Neural crest cell (in vitro differentiated cells): ENCODE data around the gene LPP. TPM values are rescaled to one million over a fixed set of nuclear protein-coding genes. Genes with fewer than 3 reads are reported as not detected.

Source experiments
- DNase-seq: peaks from one replicate; pipeline ENCODE4 v3.0.0; 2021; ENCODE audit warnings: low read depth, mixed read lengths, low spot score
- H3K27ac Mint-ChIP-seq: one replicate; pipeline ENCODE4 v1.8.0; 2021; ENCODE audit warnings: mild to moderate bottlenecking, mixed read lengths; ENCODE audit not compliant: unreplicated experiment
- H3K27me3 Mint-ChIP-seq: 2 replicates; pipeline ENCODE4 v1.8.0; 2021; ENCODE audit warnings: low read depth, mild to moderate bottlenecking, mixed read lengths
- H3K36me3 Mint-ChIP-seq: 2 replicates; pipeline ENCODE4 v1.8.0; 2021; ENCODE audit warnings: low read depth, mild to moderate bottlenecking, mixed read lengths
- H3K4me1 Mint-ChIP-seq: 2 replicates; pipeline ENCODE4 v1.8.0; 2021; ENCODE audit warnings: mixed read lengths
- H3K4me3 Mint-ChIP-seq: one replicate; pipeline ENCODE4 v1.8.0; 2021; ENCODE audit warnings: mild to moderate bottlenecking, mixed read lengths
- H3K9me3 Mint-ChIP-seq: 2 replicates; pipeline ENCODE4 v1.8.0; 2021; ENCODE audit warnings: mixed read lengths
- CTCF ChIP-seq: fragments of 200-600 bp; sonication (generic); conservative IDR thresholded peaks from 2 replicates; pipeline ENCODE4 v1.5.0; 2021; ENCODE audit warnings: antibody characterized with exemption, mild to moderate bottlenecking
- total RNA-seq: library from RNA; stranded (reverse); gene quantifications from 2 replicates; pipeline ENCODE4 v1.2.1, GENCODE V29; 2021

Gene LPP
- total RNA-seq, 1 donor from 2014 or later = 38.7 TPM

GRCh38 chr3:188874576-188874975, 720.6 kb downstream of the LPP start:
- no peak for DNase-seq

GRCh38 chr3:188875413-188875812, 721.5 kb downstream of the LPP start:
- peaks cover 12% of the 10 kb centered on the region for H3K36me3 Mint-ChIP-seq
- no peak for DNase-seq
- H3K27me3 Mint-ChIP-seq = no peaks in the 10 kb centered on the region
- H3K4me3 Mint-ChIP-seq = no peak overlapping the region
- H3K4me1 Mint-ChIP-seq = no peaks in the 10 kb centered on the region
- no peak for TF ChIP-seq CTCF
- no peak overlapping the region for H3K27ac Mint-ChIP-seq
- H3K9me3 Mint-ChIP-seq = no peaks in the 10 kb centered on the region

More at GRCh38 chr3:188874576-188874975, 720.6 kb downstream of the LPP start:
- H3K9me3 Mint-ChIP-seq = no peaks in the 10 kb centered on the region
- H3K27me3 Mint-ChIP-seq = no peaks in the 10 kb centered on the region
- no peaks in the 10 kb centered on the region for H3K4me1 Mint-ChIP-seq
- TF ChIP-seq CTCF = no peak
- H3K4me3 Mint-ChIP-seq = no peak overlapping the region
- peaks cover 12% of the 10 kb centered on the region for H3K36me3 Mint-ChIP-seq
- no peak overlapping the region for H3K27ac Mint-ChIP-seq

GRCh38 chr3:188876370-188876769, 722.4 kb downstream of the LPP start:
- Mint-ChIP-seq H3K27me3 (no peaks in the 10 kb centered on the region), H3K4me1 (no peaks in the 10 kb centered on the region), H3K9me3 (peaks cover 4% of the 10 kb centered on the region), H3K36me3 (peaks cover 16% of the 10 kb centered on the region), H3K4me3 (no peak overlapping the region), H3K27ac (no peak overlapping the region)
- no peak for DNase-seq
- TF ChIP-seq CTCF = no peak

- no peak for TF ChIP-seq CTCF
- peaks cover 6% of the 10 kb centered on the region for H3K9me3 Mint-ChIP-seq
- DNase-seq = no peak
- no peaks in the 10 kb centered on the region for H3K27me3 Mint-ChIP-seq
- H3K4me3 Mint-ChIP-seq = no peak overlapping the region
- H3K36me3 Mint-ChIP-seq = peaks cover 22% of the 10 kb centered on the region
- H3K4me1 Mint-ChIP-seq = no peaks in the 10 kb centered on the region
- no peak overlapping the region for H3K27ac Mint-ChIP-seq
Measured at GRCh38 chr3:188877381-188877780, 723.4 kb downstream of the LPP start.

GRCh38 chr3:188878076-188878475, 724.1 kb downstream of the LPP start:
- Mint-ChIP-seq H3K36me3 (peaks cover 27% of the 10 kb centered on the region), H3K27me3 (no peaks in the 10 kb centered on the region), H3K4me1 (no peaks in the 10 kb centered on the region), H3K9me3 (peaks cover 8% of the 10 kb centered on the region), H3K4me3 (no peak overlapping the region), H3K27ac (no peak overlapping the region)
- no peak for TF ChIP-seq CTCF
- no peak for DNase-seq
